ENCODE results near the gene ENOPH1. TPM values are rescaled to one million over a fixed set of nuclear protein-coding genes. Genes with fewer than 3 reads are reported as not detected.

Gene ENOPH1
- total and polyA plus RNA-seq, 7 donors: 15.5 to 31.9 (median 21.8) TPM

GRCh38 chr4:82434949-82435348 is 4.6 kb downstream of the ENOPH1 start:
- no peak for TF ChIP-seq CTCF (IDR thresholded peaks at IDR 0.05)
- TF ChIP-seq EP300 (IDR thresholded peaks at IDR 0.05): no peak
- no peak for TF ChIP-seq POLR2A (IDR thresholded peaks at IDR 0.05)
- TF ChIP-seq POLR2AphosphoS5 (IDR thresholded peaks at IDR 0.05): no peak
- no peaks in the 10 kb centered on the region for H3K27me3 ChIP-seq
- H3K4me3 ChIP-seq: no peak overlapping the region
- no peak for DNase-seq
- intact Hi-C loops (cut with DNase I): no loop called here
- H3K27ac ChIP-seq: no peak overlapping the region
- WGBS, 2 donors: 97 to 99% methylated on average over 7 of the region's 7 CpGs
- peaks cover 0 to 13% (median 12%) of the 10 kb centered on the region in 4 donors for H3K4me1 ChIP-seq
- H3K36me3 ChIP-seq: no peaks in the 10 kb centered on the region
- no peaks in the 10 kb centered on the region for H3K9me3 ChIP-seq

DNA sequence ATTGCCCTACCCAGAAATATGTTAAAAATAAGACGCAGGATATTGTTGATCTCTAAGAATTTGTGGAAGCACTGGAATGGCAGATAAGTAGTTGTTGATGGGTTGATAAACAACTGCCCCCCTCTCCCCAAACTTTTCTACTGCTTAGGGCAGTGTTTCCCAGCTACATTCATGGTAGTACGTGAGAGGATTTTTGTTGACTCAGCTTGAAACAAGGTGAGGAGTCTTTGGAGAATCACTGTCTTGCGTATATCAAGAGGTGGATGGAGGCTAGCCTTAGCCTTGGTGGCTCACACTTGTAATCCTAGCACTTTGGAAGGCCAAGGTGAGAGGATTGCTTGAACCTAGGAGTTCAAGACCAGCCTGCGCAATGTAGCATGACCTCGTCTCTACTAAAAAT is 5.7 kb downstream of the ENOPH1 start:
- H3K9me3 ChIP-seq: no peaks in the 10 kb centered on the region
- WGBS, 2 donors: 94 to 96% methylated on average over 5 of the region's 5 CpGs
- peaks cover 0 to 12% (median 9%) of the 10 kb centered on the region in 4 donors for H3K4me1 ChIP-seq
- no peaks in the 10 kb centered on the region for H3K36me3 ChIP-seq
- H3K27ac ChIP-seq: no peak overlapping the region
- no peak for TF ChIP-seq POLR2A (IDR thresholded peaks at IDR 0.05)
- TF ChIP-seq CTCF (IDR thresholded peaks at IDR 0.05): no peak
- TF ChIP-seq EP300 (IDR thresholded peaks at IDR 0.05): no peak
- no peak for TF ChIP-seq POLR2AphosphoS5 (IDR thresholded peaks at IDR 0.05)
- no peak overlapping the region for H3K4me3 ChIP-seq
- intact Hi-C loops (cut with DNase I): no loop called here
- DNase-seq: no peak
- no peaks in the 10 kb centered on the region for H3K27me3 ChIP-seq

GRCh38 chr4:82436780-82437179 is 6.4 kb downstream of the ENOPH1 start:
- 96% methylated on average over 4 of the region's 4 CpGs for WGBS, 2 donors
- Histone ChIP-seq H3K4me3 (no peak overlapping the region), H3K4me1 (peaks cover 0 to 6% (median 2%) of the 10 kb centered on the region in 4 donors), H3K27ac (no peak overlapping the region), H3K27me3 (no peaks in the 10 kb centered on the region), H3K9me3 (no peaks in the 10 kb centered on the region), H3K36me3 (no peaks in the 10 kb centered on the region)
- intact Hi-C loops (cut with DNase I): no loop called here
- no peak for TF ChIP-seq EP300 (IDR thresholded peaks at IDR 0.05)
- TF ChIP-seq POLR2A (IDR thresholded peaks at IDR 0.05): no peak
- no peak for TF ChIP-seq POLR2AphosphoS5 (IDR thresholded peaks at IDR 0.05)
- no peak for TF ChIP-seq CTCF (IDR thresholded peaks at IDR 0.05)
- no peak for DNase-seq

DNA sequence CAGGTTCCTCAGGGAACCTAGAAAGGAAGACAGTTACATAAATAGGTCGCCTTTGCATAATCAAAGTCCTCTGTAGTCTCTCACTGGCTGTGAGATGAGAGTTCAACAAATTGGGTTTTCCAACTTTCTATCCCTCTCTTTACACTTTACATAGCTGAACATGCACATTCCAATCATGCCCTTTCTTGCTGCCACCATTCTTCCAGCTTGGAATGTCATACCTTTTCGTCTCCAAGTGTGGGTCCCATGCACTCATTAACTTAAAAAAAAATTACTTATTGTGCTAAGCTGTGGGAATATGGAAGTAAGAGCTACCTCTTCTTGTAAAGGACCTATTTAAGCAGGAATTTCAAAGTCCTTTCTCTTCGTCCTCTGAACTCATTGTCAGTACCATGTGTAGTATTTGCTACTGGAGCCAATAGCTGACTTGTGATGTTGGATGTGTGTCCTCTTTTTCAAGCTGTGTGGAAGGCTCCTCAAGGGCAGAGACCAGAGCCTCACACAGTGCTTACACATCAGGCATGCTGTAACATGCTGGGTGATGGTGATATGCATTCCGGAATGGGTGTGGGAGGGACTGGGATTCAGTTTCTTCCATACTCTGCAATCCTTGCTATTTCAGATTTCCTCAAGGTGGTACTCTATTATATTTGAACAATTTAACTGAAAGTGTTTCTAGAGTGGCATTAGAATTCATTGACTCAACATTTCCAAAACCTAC is 7.1 kb downstream of the ENOPH1 start:
- WGBS, 2 donors: 94 to 95% methylated on average over 4 of the region's 4 CpGs
- DNase-seq: no peak
- no peaks in the 10 kb centered on the region for H3K27me3 ChIP-seq
- H3K4me1 ChIP-seq: no peaks in the 10 kb centered on the region
- TF ChIP-seq EP300 (IDR thresholded peaks at IDR 0.05) (no peak), CTCF (IDR thresholded peaks at IDR 0.05) (no peak), POLR2AphosphoS5 (IDR thresholded peaks at IDR 0.05) (no peak), POLR2A (IDR thresholded peaks at IDR 0.05) (no peak)
- H3K4me3 ChIP-seq: no peak overlapping the region
- intact Hi-C loops (cut with DNase I): no loop called here
- no peaks in the 10 kb centered on the region for H3K36me3 ChIP-seq
- H3K9me3 ChIP-seq: no peaks in the 10 kb centered on the region
- no peak overlapping the region for H3K27ac ChIP-seq

GRCh38 chr4:82439088-82439487 is 8.7 kb downstream of the ENOPH1 start:
- no peak overlapping the region for H3K4me3 ChIP-seq
- H3K27ac ChIP-seq: no peak overlapping the region
- 64 to 85% methylated on average over 2 of the region's 2 CpGs for WGBS, 2 donors
- H3K36me3 ChIP-seq: no peaks in the 10 kb centered on the region
- no peak for DNase-seq
- TF ChIP-seq POLR2A (IDR thresholded peaks at IDR 0.05) (no peak), POLR2AphosphoS5 (IDR thresholded peaks at IDR 0.05) (no peak), EP300 (IDR thresholded peaks at IDR 0.05) (no peak), CTCF (IDR thresholded peaks at IDR 0.05) (no peak)
- H3K9me3 ChIP-seq: no peaks in the 10 kb centered on the region
- H3K27me3 ChIP-seq: no peaks in the 10 kb centered on the region
- H3K4me1 ChIP-seq: no peaks in the 10 kb centered on the region
- intact Hi-C loops (cut with DNase I): no loop called here
